Activated T-helper 1 cell treated with anti-CD3 and anti-CD28 coated beads, Interleukin-12 subunit alpha, Interleukin-12 subunit beta, Interleukin-2, Interleukin-4 antibody, amounts not matched to agents 30 ng/mL and 10 ng/mL and 1 ng/mL, durations not matched to agents 14 hours and 24 hours and 36 hours (primary cell): ENCODE results near the gene TH. TPM values are rescaled to one million over a fixed set of nuclear protein-coding genes. Genes with fewer than 3 reads are reported as not detected.

Experiments used
- DNase-seq: peaks from one replicate; pipeline ENCODE4 v3.0.0; 2021; ENCODE audit warnings: low spot score
- H3K27ac Mint-ChIP-seq: one replicate; pipeline ENCODE4 v1.8.0; 2021; ENCODE audit warnings: mild to moderate bottlenecking, mixed read lengths
- H3K27me3 Mint-ChIP-seq: one replicate; pipeline ENCODE4 v1.8.0; 2022; ENCODE audit warnings: mild to moderate bottlenecking, moderate library complexity, mixed read lengths; ENCODE audit not compliant: insufficient read depth
- H3K36me3 Mint-ChIP-seq: one replicate; pipeline ENCODE4 v1.8.0; 2021; ENCODE audit warnings: low read depth, mixed read lengths
- H3K4me1 Mint-ChIP-seq: one replicate; pipeline ENCODE4 v1.8.0; 2021; ENCODE audit warnings: low read depth, mixed read lengths
- H3K4me3 Mint-ChIP-seq: one replicate; pipeline ENCODE4 v1.8.0; 2021; ENCODE audit warnings: mild to moderate bottlenecking, moderate library complexity, mixed read lengths
- H3K9me3 Mint-ChIP-seq: one replicate; pipeline ENCODE4 v1.8.0; 2021; ENCODE audit warnings: mixed read lengths
- intact Hi-C: fragments of 100-400 bp; cut with micrococcal nuclease; formaldehyde crosslinking; loops from one replicate; pipeline ENCODE4 v1.15.1; 2024
- total RNA-seq: library from RNA; stranded (reverse); gene quantifications from 2 replicates; pipeline ENCODE4 v1.2.3, GENCODE V29; 2022

The TH gene
- total RNA-seq, 1 donor from 2014 or later, result not detected

DNA sequence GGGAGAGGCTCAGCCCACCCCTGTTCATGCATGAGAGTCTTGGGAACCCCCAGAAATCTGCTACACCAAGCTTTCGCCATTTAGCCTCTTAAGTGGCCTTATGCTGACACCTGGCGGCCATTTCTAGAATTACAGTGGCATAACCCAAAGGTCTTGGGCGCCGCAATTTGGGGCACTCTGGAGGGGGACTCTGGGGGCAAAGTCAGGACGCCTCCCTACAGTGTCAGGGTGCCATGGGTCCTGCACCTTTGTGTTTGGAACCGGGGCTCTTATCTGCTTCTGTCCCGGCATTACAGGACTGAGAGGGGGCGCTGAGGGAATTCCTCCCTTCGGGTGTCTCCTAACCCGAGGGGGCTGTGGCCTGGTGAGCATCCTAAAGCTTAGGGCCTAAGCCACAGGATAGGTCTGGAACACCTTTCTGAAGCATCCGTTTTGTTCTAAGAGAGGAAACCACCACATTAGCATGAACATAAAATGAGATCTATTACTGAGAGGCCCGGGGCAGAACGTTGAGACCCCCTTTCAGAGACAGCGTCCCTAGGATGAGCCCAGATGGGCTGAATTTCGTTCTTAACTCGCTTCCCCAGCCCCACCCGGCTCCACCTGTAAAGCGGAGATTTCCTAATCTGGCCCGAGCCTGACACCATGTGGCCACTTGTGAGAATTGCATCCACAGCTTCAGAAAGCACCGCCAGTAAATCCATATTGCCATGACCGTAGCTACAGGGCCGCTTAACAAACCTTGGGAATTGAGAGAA, 19.9 kb downstream of the TH start:
- intact Hi-C loops, result loop anchor here (1.0 to 2.0 kb wide), 6 partner anchors 8 to 499 kb away; no protein-coding TSS in a partner anchor
- DNase-seq, result peak; percentile 60
- no peaks in the 10 kb centered on the region for H3K9me3 Mint-ChIP-seq
- no peak overlapping the region for H3K27ac Mint-ChIP-seq
- peaks cover 15% of the 10 kb centered on the region for H3K4me1 Mint-ChIP-seq
- no peak overlapping the region for H3K4me3 Mint-ChIP-seq
- peaks cover 35% of the 10 kb centered on the region for H3K27me3 Mint-ChIP-seq
- H3K36me3 Mint-ChIP-seq, result no peaks in the 10 kb centered on the region

DNA sequence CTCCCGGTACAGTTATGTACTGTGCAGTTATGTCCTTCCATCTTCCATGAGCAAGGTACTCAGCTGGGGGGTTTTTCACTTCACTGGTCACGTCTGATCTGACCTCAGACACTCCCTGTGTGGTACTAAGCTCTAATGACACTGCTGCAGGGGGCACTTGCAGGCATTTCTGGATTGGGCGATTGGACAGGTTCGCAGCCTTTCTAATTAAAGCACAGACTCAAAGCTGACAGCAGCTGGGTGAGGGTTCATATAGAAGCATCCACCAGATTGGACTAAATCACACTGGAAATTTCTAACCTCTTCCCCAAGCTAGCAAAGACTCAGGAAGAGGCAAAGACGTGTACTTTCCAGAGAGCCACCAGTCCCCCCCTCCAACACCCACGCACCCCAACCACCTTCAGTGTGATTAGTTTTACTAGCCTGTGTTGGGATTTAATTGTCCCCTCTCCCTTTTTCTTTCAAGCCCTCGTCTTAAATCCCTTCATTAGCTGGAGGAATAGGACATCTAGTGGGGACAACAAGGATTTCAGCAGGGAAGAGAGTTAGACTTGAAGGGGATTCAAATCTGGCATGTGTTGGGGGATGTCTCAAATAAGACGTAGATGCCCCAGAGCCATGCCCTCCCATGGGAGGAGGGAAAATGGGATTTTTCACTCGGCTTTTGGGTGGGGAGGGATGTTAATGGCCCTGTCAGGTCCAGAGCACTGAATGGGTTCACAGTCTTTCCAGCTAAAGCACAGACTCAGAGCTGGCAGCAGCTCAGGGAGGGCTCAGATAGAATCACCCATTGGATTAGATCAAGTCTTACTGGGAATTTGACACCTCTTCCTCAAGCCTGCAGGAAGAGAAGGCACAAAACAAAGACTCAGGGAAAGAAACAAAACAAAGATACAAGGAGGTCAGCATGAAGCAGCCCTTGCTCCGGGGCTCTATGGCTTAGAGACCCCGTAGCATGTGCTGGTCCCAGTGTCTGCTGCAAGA, 21.5 kb downstream of the TH start:
- H3K4me1 Mint-ChIP-seq, result peaks cover 15% of the 10 kb centered on the region
- no peak overlapping the region for H3K4me3 Mint-ChIP-seq
- H3K36me3 Mint-ChIP-seq, result no peaks in the 10 kb centered on the region
- H3K27ac Mint-ChIP-seq, result no peak overlapping the region
- peaks cover 48% of the 10 kb centered on the region for H3K27me3 Mint-ChIP-seq
- intact Hi-C loops, result loop anchor here (2.0 kb wide), 1 partner anchor 73 kb away; no protein-coding TSS in a partner anchor
- no peaks in the 10 kb centered on the region for H3K9me3 Mint-ChIP-seq
- no peak for DNase-seq

DNA sequence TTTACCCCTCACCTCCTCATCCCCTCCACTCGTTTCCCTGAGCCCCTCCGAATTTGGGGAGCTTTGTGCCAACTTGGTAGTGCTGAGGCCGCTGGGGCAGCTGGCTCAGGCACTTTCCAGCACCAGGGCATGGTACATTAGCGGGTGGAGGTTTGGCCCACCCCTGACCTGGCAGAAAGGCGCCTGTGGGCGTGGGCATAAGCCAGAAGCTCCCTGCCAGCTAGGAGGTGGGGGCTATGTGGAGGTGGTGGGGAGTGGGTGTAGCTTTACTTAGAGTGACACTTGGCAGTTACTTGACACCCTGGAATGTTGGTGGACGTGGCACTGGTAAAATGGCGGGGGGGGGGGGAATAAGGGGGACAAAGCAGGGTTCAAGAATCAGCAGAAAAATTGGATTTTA, 22.2 kb downstream of the TH start:
- H3K9me3 Mint-ChIP-seq, result no peaks in the 10 kb centered on the region
- intact Hi-C loops, result no loop called here
- H3K27ac Mint-ChIP-seq, result no peak overlapping the region
- H3K36me3 Mint-ChIP-seq, result no peaks in the 10 kb centered on the region
- no peak for DNase-seq
- peaks cover 54% of the 10 kb centered on the region for H3K27me3 Mint-ChIP-seq
- H3K4me1 Mint-ChIP-seq, result peaks cover 15% of the 10 kb centered on the region
- no peak overlapping the region for H3K4me3 Mint-ChIP-seq

DNA sequence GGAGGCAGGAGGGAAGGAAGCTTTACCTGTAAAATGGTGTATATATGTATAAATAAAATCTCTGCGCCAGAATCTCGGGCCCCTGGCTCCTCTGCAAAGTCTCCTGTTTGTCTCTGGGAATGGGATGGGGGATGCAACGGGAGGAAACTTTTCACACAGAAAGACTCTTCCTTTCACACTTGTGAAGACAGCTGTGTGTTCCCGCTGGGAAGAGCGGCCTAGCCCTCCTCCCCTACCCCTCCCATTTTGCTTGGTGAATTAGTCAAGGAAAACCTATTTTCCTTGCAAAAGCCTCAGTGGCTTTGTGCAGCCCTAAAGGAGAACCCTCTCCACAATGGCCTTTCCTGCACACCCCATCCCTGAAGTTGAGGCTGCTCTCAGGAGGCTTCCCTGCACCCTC, 23.0 kb downstream of the TH start:
- peaks cover 58% of the 10 kb centered on the region for H3K27me3 Mint-ChIP-seq
- H3K4me3 Mint-ChIP-seq, result no peak overlapping the region
- peaks cover 15% of the 10 kb centered on the region for H3K4me1 Mint-ChIP-seq
- intact Hi-C loops, result no loop called here
- H3K27ac Mint-ChIP-seq, result no peak overlapping the region
- H3K9me3 Mint-ChIP-seq, result no peaks in the 10 kb centered on the region
- no peaks in the 10 kb centered on the region for H3K36me3 Mint-ChIP-seq
- DNase-seq, result no peak

DNA sequence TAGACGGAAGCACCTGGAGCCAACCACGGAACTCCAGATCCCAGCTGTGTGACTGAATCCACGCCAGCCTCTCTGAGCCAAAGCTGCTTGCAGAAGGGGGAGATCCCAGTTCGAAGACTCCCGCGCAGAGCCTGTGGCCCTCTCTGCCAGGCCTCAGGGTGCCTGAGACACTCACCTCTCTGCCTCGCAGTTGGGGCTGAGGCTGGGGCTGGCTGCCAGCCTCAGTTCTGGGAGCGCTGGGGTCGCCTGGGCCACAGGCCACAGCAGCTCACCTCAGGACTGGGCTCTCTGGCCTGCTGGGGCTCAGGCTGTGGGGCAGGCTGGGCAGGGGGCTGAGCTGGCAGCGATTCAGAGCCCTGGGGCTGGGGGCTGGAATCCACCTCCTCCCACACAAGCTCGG, 24.2 kb downstream of the TH start:
- H3K4me3 Mint-ChIP-seq, result no peak overlapping the region
- H3K9me3 Mint-ChIP-seq, result no peaks in the 10 kb centered on the region
- H3K27me3 Mint-ChIP-seq, result peaks cover 67% of the 10 kb centered on the region
- H3K4me1 Mint-ChIP-seq, result peaks cover 23% of the 10 kb centered on the region
- DNase-seq, result no peak
- intact Hi-C loops, result no loop called here
- no peak overlapping the region for H3K27ac Mint-ChIP-seq
- H3K36me3 Mint-ChIP-seq, result no peaks in the 10 kb centered on the region

DNA sequence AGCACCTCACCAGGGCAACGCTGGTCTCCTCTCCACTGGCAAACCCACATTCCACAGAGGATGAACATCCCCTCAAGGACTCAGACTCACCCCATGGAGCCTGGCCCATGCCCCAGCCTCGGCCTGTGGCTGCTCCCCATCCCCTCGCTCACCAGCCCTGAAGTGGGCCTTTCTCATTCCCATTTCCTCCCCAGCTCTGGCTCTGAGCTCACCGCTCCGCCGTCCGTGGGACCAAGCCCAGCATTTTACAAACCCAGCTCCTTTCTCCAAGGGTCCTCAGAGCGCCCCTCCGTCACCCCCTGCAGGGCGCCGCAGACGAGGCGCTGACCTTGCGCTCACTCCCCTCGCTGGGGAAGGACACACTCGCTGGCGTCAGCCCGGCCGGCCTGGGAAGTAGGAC, 25.6 kb downstream of the TH start:
- no peak overlapping the region for H3K27ac Mint-ChIP-seq
- H3K4me1 Mint-ChIP-seq, result peaks cover 21% of the 10 kb centered on the region
- H3K4me3 Mint-ChIP-seq, result no peak overlapping the region
- H3K27me3 Mint-ChIP-seq, result peaks cover 77% of the 10 kb centered on the region
- H3K36me3 Mint-ChIP-seq, result no peaks in the 10 kb centered on the region
- intact Hi-C loops, result no loop called here
- no peak for DNase-seq
- no peaks in the 10 kb centered on the region for H3K9me3 Mint-ChIP-seq

DNA sequence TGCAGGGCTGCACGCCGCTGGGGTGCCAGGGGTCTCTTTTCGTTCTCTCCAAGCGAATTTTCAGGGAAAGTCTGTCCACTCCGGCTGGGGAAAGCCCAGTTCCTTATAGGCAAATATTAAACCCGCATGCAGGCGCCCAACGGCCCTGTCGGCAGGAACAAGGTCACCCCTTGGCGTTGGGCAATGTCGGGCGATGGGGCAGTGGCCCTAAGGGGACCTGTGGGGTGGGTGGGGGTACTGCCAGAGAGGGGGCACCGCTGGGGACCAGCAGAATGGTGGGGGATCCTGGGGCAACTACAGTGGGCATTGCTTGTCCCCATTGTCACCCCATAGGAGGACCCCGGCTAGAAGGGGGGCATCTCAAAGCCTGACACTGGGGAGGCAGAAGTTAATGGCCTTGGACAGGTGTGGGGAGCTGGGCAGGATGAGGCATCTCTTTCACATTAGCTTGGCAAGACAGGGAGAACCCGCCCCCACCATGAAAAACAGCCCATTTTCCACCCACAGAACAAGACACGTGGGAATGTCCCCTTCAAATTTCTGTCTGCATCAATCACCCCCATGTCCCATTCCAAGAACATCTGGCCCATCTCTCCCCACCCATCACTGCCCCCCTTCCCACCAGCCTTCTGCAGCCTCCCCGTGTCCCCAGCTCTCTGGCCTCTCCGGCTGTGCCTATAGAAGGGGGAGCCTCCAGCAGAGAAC, 26.9 kb downstream of the TH start:
- no peak overlapping the region for H3K27ac Mint-ChIP-seq
- no peaks in the 10 kb centered on the region for H3K9me3 Mint-ChIP-seq
- DNase-seq, result no peak
- H3K4me1 Mint-ChIP-seq, result peaks cover 12% of the 10 kb centered on the region
- H3K4me3 Mint-ChIP-seq, result no peak overlapping the region
- peaks cover 65% of the 10 kb centered on the region for H3K27me3 Mint-ChIP-seq
- H3K36me3 Mint-ChIP-seq, result no peaks in the 10 kb centered on the region
- intact Hi-C loops, result loop anchor here (5.0 kb wide), 1 partner anchor 572 kb away; the partner anchor contains the start of gene DUSP8

DNA sequence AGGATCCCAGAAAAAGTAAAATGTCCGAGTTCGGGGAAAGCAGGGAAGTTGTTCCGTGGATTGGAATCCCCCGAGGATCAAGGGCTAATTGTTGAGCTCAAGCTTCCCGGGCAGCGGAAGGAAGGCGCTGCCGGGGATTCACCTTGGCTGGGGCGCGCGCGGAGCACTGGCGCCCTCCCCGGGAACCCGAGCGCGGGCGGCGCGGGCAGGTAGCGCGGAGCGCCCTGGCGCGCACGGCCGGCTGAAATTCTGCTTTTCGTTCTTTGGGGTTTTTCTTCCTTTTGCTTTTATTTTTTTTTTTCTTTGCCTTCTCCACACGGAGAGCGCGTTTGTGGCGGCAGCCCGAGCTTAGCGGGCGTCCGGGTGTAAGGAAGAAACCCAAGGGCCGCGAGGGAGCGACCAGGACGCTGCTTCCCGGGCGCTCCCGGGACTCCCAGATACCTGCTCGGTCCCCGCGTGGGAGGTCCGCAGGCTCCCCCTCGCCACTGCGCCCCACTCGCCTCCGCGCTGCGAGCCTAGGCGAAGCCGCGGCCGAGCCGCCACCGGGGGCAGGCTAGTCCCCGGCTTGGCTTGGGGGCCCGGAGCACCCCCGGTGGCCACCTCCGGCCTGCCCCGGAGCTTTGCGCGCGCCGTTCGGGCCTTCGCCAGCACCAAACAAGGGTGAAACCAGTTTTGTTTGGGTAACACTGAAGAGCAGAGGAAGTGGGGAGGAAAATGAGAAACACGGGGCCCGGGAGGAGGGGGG, 27.6 kb downstream of the TH start:
- peaks cover 60% of the 10 kb centered on the region for H3K27me3 Mint-ChIP-seq
- H3K4me1 Mint-ChIP-seq, result peaks cover 12% of the 10 kb centered on the region
- H3K36me3 Mint-ChIP-seq, result no peaks in the 10 kb centered on the region
- no peak for DNase-seq
- H3K27ac Mint-ChIP-seq, result no peak overlapping the region
- no peak overlapping the region for H3K4me3 Mint-ChIP-seq
- intact Hi-C loops, result loop anchor here (1.0 to 5.0 kb wide), 5 partner anchors 7 to 572 kb away; partner anchors contain the start of gene DUSP8
- H3K9me3 Mint-ChIP-seq, result no peaks in the 10 kb centered on the region

DNA sequence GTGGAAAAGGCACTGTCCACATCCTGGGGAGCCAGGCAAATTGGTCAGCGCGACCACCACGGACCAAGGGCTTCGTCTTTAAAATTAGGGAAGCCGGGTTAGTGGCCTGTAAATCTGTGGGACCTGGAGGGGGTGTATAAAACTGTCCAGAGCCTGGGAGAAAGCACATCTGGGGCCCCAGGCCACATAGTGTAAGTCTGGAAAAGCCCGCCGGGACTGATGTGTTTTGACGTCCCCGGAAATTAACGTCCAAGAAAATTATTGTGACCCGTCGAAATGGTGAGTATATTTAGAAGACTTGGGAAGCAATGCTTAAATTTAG, 28.2 kb downstream of the TH start:
- peaks cover 56% of the 10 kb centered on the region for H3K27me3 Mint-ChIP-seq
- H3K27ac Mint-ChIP-seq, result no peak overlapping the region
- H3K4me1 Mint-ChIP-seq, result peaks cover 12% of the 10 kb centered on the region
- DNase-seq, result no peak
- no peaks in the 10 kb centered on the region for H3K36me3 Mint-ChIP-seq
- intact Hi-C loops, result loop anchor here (1.0 to 5.0 kb wide), 5 partner anchors 8 to 571 kb away; partner anchors contain the start of gene DUSP8
- H3K4me3 Mint-ChIP-seq, result no peak overlapping the region
- no peaks in the 10 kb centered on the region for H3K9me3 Mint-ChIP-seq

DNA sequence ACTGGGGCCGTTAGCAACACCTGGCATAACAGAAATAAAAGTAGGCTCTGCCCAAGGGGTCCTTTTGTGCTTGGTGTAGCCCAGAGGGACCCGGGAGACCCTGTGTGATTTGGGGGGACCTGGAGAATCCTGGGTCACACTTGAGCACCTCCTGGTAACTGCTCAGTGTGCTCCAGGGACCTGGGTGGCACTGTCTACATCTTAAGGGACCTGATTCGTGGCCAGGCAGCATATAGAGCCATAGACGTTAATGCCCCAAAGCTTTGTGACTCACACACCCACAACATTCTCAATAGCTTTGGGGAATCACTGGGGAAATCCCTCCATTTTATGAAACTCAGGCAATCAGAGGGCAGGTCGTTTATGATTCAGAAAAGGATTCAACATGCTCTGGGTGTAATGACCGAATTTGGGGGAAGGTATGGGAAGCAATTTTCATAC, 28.8 kb downstream of the TH start:
- Mint-ChIP-seq H3K4me3 (peak overlapping the region; percentile 50), H3K27ac (peak overlapping the region; percentile 71), H3K36me3 (no peaks in the 10 kb centered on the region), H3K9me3 (no peaks in the 10 kb centered on the region), H3K4me1 (peaks cover 12% of the 10 kb centered on the region), H3K27me3 (peaks cover 54% of the 10 kb centered on the region)
- intact Hi-C loops, result loop anchor here (1.0 to 5.0 kb wide), 6 partner anchors 9 to 570 kb away; partner anchors contain the start of gene DUSP8
- DNase-seq, result no peak

DNA sequence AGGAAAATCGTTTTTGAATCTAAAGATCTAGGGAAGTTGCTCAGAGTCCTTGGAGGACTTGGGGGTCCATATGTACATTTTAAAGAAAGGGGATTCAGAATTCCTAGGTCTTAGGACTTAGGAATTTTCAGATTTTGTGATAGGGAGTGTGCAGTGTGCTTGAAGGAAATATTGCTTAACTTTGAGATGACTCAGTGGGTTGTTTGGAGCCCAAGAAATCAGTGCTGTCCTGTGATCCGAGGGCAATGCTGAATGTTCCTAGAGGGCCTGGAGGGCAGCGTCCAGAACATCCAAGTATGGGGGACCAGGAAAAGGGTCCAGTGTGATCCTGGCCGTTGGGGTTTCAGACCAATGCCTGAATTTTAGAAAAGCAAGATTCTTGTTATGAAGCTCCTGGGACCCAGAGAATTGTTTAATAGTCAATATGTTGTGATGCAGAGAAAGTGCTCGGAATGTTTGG, 29.3 kb downstream of the TH start:
- peaks cover 12% of the 10 kb centered on the region for H3K4me1 Mint-ChIP-seq
- peak overlapping the region; percentile 71 for H3K27ac Mint-ChIP-seq
- no peaks in the 10 kb centered on the region for H3K36me3 Mint-ChIP-seq
- H3K4me3 Mint-ChIP-seq, result peak overlapping the region; percentile 17
- intact Hi-C loops, result loop anchor here (1.0 to 5.0 kb wide), 3 partner anchors 123 to 570 kb away; partner anchors contain the start of gene DUSP8
- H3K9me3 Mint-ChIP-seq, result no peaks in the 10 kb centered on the region
- peaks cover 57% of the 10 kb centered on the region for H3K27me3 Mint-ChIP-seq
- DNase-seq, result no peak
